Mesendoderm (in vitro differentiated cells): ENCODE data around the gene LIM2.
"Not testable (repeated sequence)": the region's sequence is repeated elsewhere in the genome, so short reads cannot be mapped to it uniquely, and the experiment has no call there.

Experiments
- DNase-seq: peaks from one replicate; pipeline ENCODE4 v3.0.0; 2013
- H2AK5ac ChIP-seq: 2 replicates; pipeline ENCODE4 v1.6.1; 2013; ENCODE audit warnings: low read length, inconsistent platforms
- H2BK120ac ChIP-seq: 2 replicates; pipeline ENCODE4 v1.6.1; 2013; ENCODE audit warnings: low read depth, mild to moderate bottlenecking, low read length, moderate library complexity, mixed read lengths
- H2BK15ac ChIP-seq: replicated peaks from 2 replicates; pipeline ENCODE4 v1.6.1; 2013; ENCODE audit warnings: low read depth, mild to moderate bottlenecking, moderate library complexity
- H2BK5ac ChIP-seq: 2 replicates; pipeline ENCODE4 v1.6.1; 2013; ENCODE audit warnings: low read length, inconsistent platforms
- H3K18ac ChIP-seq: 2 replicates; pipeline ENCODE4 v1.6.1; 2013; ENCODE audit warnings: mild to moderate bottlenecking, low read length, mixed read lengths
- H3K23ac ChIP-seq: one replicate; pipeline ENCODE4 v1.6.1; 2013; ENCODE audit warnings: low read length
- H3K27ac ChIP-seq: 2 replicates; pipeline ENCODE4 v1.5.1; 2013; ENCODE audit warnings: low read depth, mild to moderate bottlenecking, inconsistent platforms, low read length, moderate library complexity
- H3K27me3 ChIP-seq: 2 replicates; pipeline ENCODE4 v1.6.1; 2013; ENCODE audit warnings: low read length, control low read depth, mild to moderate bottlenecking, inconsistent platforms; ENCODE audit not compliant: insufficient read depth, poor library complexity
- H3K36me3 ChIP-seq: 2 replicates; pipeline ENCODE4 v1.6.1; 2013; ENCODE audit warnings: low read length, inconsistent platforms; ENCODE audit not compliant: control insufficient read depth, insufficient read depth
- H3K4ac ChIP-seq: one replicate; pipeline ENCODE4 v1.6.1; 2013; ENCODE audit warnings: low read depth, mild to moderate bottlenecking, low read length, moderate library complexity
- H3K4me1 ChIP-seq: 2 replicates; pipeline ENCODE4 v1.6.1; 2013; ENCODE audit warnings: low read depth, low read length, inconsistent platforms; ENCODE audit not compliant: control insufficient read depth
- H3K4me2 ChIP-seq: 2 replicates; pipeline ENCODE4 v1.6.1; 2013; ENCODE audit warnings: low read length
- H3K4me3 ChIP-seq: 2 replicates; pipeline ENCODE4 v1.5.1; 2013; ENCODE audit warnings: mild to moderate bottlenecking, low read length
- H3K56ac ChIP-seq: one replicate; pipeline ENCODE4 v1.6.1; 2013; ENCODE audit warnings: low read length
- H3K79me1 ChIP-seq: 2 replicates; pipeline ENCODE4 v1.6.1; 2013; ENCODE audit warnings: low read length, inconsistent platforms
- H3K79me2 ChIP-seq: 2 replicates; pipeline ENCODE4 v1.6.1; 2013; ENCODE audit warnings: mild to moderate bottlenecking, low read length; ENCODE audit not compliant: control insufficient read depth, insufficient read depth
- H3K9ac ChIP-seq: 2 replicates; pipeline ENCODE4 v1.6.1; 2013; ENCODE audit warnings: low read length, inconsistent platforms
- H4K5ac ChIP-seq: one replicate; pipeline ENCODE4 v1.6.1; 2013; ENCODE audit warnings: low read length
- H4K8ac ChIP-seq: one replicate; pipeline ENCODE4 v1.6.1; 2013; ENCODE audit warnings: low read depth, mild to moderate bottlenecking, control low read depth, low read length, moderate library complexity
- WGBS: extraction: QIAGEN DNeasy Blood & Tissue Kit; methylation state at CpG from one replicate; pipeline ENCODE4 v1.1.7; 2013; ENCODE audit warnings: low lambda C conversion rate, missing lambda C conversion rate; ENCODE audit not compliant: insufficient coverage; ENCODE audit errors: extremely low coverage; 5-methylcytosine and 5-hydroxymethylcytosine counted together

The LIM2 gene

DNA sequence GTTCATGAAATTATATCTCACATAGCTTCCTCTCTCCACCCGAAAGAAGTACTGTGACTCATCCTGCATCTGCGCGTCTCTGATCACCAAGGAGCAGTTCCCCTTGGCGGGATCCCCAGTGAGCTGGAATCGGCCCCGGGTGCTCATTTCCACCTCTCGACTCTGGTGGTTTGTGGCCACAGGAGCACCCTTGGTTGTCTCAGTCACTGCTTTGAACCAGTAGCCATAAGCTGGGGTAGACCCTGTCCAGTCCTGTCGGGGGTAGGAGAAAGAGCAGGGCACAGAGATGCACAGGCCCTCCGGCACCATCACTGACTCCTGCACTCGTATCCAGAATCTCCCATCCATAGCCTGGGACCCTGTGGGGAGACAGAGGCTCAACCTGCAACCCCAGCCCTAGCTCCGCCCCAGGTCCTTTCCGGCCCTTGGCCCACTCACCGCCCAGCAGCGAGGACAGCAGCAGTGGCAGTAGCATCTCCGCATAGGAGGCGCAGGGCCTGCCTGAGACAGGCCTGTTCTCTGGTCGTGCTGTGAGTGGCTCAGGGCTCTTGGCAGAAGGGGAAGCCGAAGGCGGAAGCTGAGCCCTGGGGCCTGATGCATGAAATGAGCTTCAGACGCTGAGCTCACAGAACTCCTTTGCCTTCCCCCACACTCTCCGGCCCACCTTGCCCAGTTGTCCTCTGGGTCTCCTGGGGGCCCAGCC lies 29.5 kb upstream of the LIM2 start, which contains the start of gene SIGLEC10:
SIGLEC10 (minus strand) TSS at position 536 of the 703 bp plus-strand sequence; CDS start at position 475, 61 bp downstream.
- WGBS, result no CpG with 5 or more reads among the region's 21 CpGs
- H3K27me3 ChIP-seq, result no peaks in the 10 kb centered on the region
- no peak within 1 kb of the TSS for H3K4me2 ChIP-seq
- no peaks in the 10 kb centered on the region for H3K36me3 ChIP-seq
- no peak within 1 kb of the TSS for H3K4me3 ChIP-seq
- no peaks in the 10 kb centered on the region for H3K79me2 ChIP-seq
- no peaks in the 10 kb centered on the region for H3K79me1 ChIP-seq
- no peaks in the 10 kb centered on the region for H3K4me1 ChIP-seq
- no peak within 1 kb of the TSS for H2BK15ac ChIP-seq
- no peak within 1 kb of the TSS for H3K27ac ChIP-seq
- DNase-seq, result no peak
- H3K56ac ChIP-seq, result no peak within 1 kb of the TSS
- H2BK120ac ChIP-seq, result no peak within 1 kb of the TSS
- H4K8ac ChIP-seq, result no peak within 1 kb of the TSS
- no peak within 1 kb of the TSS for H3K9ac ChIP-seq
- H3K4ac ChIP-seq, result no peak within 1 kb of the TSS
- peak within 1 kb of the TSS; percentile 45 for H3K23ac ChIP-seq
- H3K18ac ChIP-seq, result no peak within 1 kb of the TSS
- no peak within 1 kb of the TSS for H2AK5ac ChIP-seq
- no peak within 1 kb of the TSS for H2BK5ac ChIP-seq
- H4K5ac ChIP-seq, result no peak within 1 kb of the TSS

DNA sequence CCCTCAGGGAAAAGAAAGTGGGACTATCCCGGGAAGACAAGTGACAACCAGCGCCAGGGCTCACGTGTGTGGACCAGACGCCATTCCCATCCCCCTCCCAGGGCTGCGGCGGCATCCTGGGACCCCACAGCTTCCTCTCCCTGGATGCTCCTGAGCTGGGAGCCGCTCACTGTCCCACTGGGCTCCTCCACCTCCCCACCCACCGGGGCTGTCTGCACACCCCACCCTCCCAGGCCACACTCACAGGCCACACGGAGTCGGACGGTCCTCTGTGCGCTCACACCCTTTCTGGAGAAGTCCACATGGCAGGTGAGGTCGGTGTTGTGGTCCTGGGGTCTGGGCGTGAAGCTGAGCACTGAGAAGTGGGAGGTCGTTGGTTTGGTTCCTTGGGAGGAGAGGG lies 28.6 kb upstream of the LIM2 start:
- no CpG with 5 or more reads among the region's 15 CpGs for WGBS
- H3K18ac ChIP-seq, H3K27ac ChIP-seq, H3K4ac ChIP-seq, H3K79me1 ChIP-seq, H2BK120ac ChIP-seq, H3K79me2 ChIP-seq, H3K4me3 ChIP-seq, H4K8ac ChIP-seq, H3K9ac ChIP-seq, H3K36me3 ChIP-seq, H3K27me3 ChIP-seq, H4K5ac ChIP-seq, H3K4me2 ChIP-seq, H3K56ac ChIP-seq, H3K4me1 ChIP-seq, DNase-seq, H3K23ac ChIP-seq, H2AK5ac ChIP-seq, H2BK15ac ChIP-seq, H2BK5ac ChIP-seq: not testable (repeated sequence)

DNA sequence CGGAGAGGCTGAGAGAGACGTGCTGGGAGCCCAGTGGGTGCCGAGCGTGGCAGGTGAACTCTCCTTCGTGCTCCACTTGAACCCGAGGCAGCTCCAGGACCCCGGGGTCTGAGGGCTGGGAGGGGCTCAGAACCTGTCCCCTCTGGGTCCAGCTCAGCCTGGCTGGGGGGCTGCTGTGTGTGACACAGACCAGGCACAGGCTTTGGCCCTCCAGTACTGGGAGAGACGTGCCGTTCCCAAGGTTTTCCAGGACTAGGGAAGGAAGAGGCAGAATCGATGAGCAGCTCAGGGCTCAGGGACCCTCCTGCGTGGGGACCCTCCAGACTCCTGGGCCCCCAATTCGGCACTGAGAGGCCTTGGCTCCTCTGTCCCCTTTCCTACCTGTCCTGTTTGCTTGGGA lies 27.4 kb upstream of the LIM2 start:
- H2BK120ac ChIP-seq, result no peak overlapping the region
- H3K4me3 ChIP-seq, result no peak overlapping the region
- H4K8ac ChIP-seq, result no peak overlapping the region
- no peak for DNase-seq
- H3K36me3 ChIP-seq, result no peaks in the 10 kb centered on the region
- H3K27ac ChIP-seq, result no peak overlapping the region
- H2BK15ac ChIP-seq, result no peak overlapping the region
- H3K9ac ChIP-seq, result no peak overlapping the region
- no peak overlapping the region for H2AK5ac ChIP-seq
- H3K4me2 ChIP-seq, result no peak overlapping the region
- no CpG with 5 or more reads among the region's 12 CpGs for WGBS
- no peak overlapping the region for H3K18ac ChIP-seq
- H3K79me1 ChIP-seq, result no peaks in the 10 kb centered on the region
- H3K56ac ChIP-seq, result no peak overlapping the region
- no peaks in the 10 kb centered on the region for H3K79me2 ChIP-seq
- H4K5ac ChIP-seq, result no peak overlapping the region
- H3K23ac ChIP-seq, result no peak overlapping the region
- H2BK5ac ChIP-seq, result no peak overlapping the region
- H3K27me3 ChIP-seq, result no peaks in the 10 kb centered on the region
- no peaks in the 10 kb centered on the region for H3K4me1 ChIP-seq
- H3K4ac ChIP-seq, result no peak overlapping the region

GRCh38 chr19:51410950-51411748 lies 23.4 kb upstream of the LIM2 start:
- DNase-seq, result no peak
- Histone ChIP-seq H2AK5ac (no peak overlapping the region), H3K27ac (no peak overlapping the region), H3K23ac (no peak overlapping the region), H3K4me2 (no peak overlapping the region), H3K4me1 (no peaks in the 10 kb centered on the region), H3K4me3 (no peak overlapping the region), H2BK120ac (no peak overlapping the region), H4K5ac (no peak overlapping the region), H3K27me3 (no peaks in the 10 kb centered on the region), H3K4ac (no peak overlapping the region), H4K8ac (no peak overlapping the region), H3K36me3 (no peaks in the 10 kb centered on the region), H3K79me1 (no peaks in the 10 kb centered on the region), H3K18ac (no peak overlapping the region), H3K56ac (no peak overlapping the region), H2BK15ac (no peak overlapping the region), H2BK5ac (no peak overlapping the region), H3K79me2 (no peaks in the 10 kb centered on the region), H3K9ac (no peak overlapping the region)
- WGBS, result no CpG with 5 or more reads among the region's 15 CpGs

GRCh38 chr19:51407511-51408131 lies 19.8 kb upstream of the LIM2 start:
- H3K23ac ChIP-seq, result no peak overlapping the region

More at GRCh38 chr19:51407511-51408131, 19.8 kb upstream of the LIM2 start:
- no peak overlapping the region for H3K4ac ChIP-seq
- H2AK5ac ChIP-seq, result no peak overlapping the region
- H3K4me1 ChIP-seq, result no peaks in the 10 kb centered on the region
- no peak overlapping the region for H3K4me3 ChIP-seq
- no peaks in the 10 kb centered on the region for H3K79me2 ChIP-seq
- H3K27ac ChIP-seq, result no peak overlapping the region
- H3K9ac ChIP-seq, result no peak overlapping the region
- H4K8ac ChIP-seq, result no peak overlapping the region
- no peak overlapping the region for H3K18ac ChIP-seq
- H3K4me2 ChIP-seq, result no peak overlapping the region
- no peaks in the 10 kb centered on the region for H3K27me3 ChIP-seq
- H3K36me3 ChIP-seq, result no peaks in the 10 kb centered on the region
- DNase-seq, result peak; percentile 79
- no peak overlapping the region for H2BK15ac ChIP-seq
- no CpG with 5 or more reads among the region's 6 CpGs for WGBS
- no peaks in the 10 kb centered on the region for H3K79me1 ChIP-seq
- no peak overlapping the region for H2BK5ac ChIP-seq
- H2BK120ac ChIP-seq, result no peak overlapping the region
- no peak overlapping the region for H3K56ac ChIP-seq
- H4K5ac ChIP-seq, result no peak overlapping the region
